Gastroesophageal sphincter (tissue), 4 donors: ENCODE data around the gene ABCC11. TPM values are rescaled to one million over a fixed set of nuclear protein-coding genes. Genes with fewer than 3 reads are reported as not detected.

ENCODE experiments used
- ATAC-seq: fragments of 150-250 bp; one replicate; pipeline ENCODE4 v1.9.1; 2016; ENCODE audit warnings: mild to moderate bottlenecking, moderate library complexity
- H3K27ac ChIP-seq, 4 donors: fragments of 200-600 bp; sonication (generic) in 3 of 4; 1 replicate in 3 of 4; 2 replicates in 1 of 4; pipeline ENCODE4 v1.5.1; 2016 to 2019
- H3K27me3 ChIP-seq: fragments of 200-600 bp; sonication (generic); one replicate; pipeline ENCODE4 v1.5.1; 2019
- H3K36me3 ChIP-seq, 2 donors: fragments of 200-600 bp; sonication (generic); one replicate each; pipeline ENCODE4 v1.5.1; 2019; ENCODE audit warnings: control low read depth in 1 of 2
- H3K4me1 ChIP-seq, 3 donors: fragments of 200-600 bp; sonication (generic); 1 replicate in 2 of 3; 2 replicates in 1 of 3; pipeline ENCODE4 v1.5.1; 2016 to 2019; ENCODE audit warnings: control low read depth in 2 of 3
- H3K4me3 ChIP-seq, 2 donors: fragments of 200-600 bp; sonication (generic); one replicate each; pipeline ENCODE4 v1.5.1; 2019; ENCODE audit warnings: mild to moderate bottlenecking in 1 of 2, moderate library complexity in 1 of 2
- H3K9me3 ChIP-seq, 3 donors: fragments of 200-600 bp; sonication (generic); one replicate each; pipeline ENCODE4 v1.5.1; 2017 to 2019; ENCODE audit warnings: control low read depth in 2 of 3
- CTCF ChIP-seq, 4 experiments: fragments of 200-600 bp in 2 of 4; fragments of 450-650 bp in 2 of 4; sonication (generic) in 1 of 4; IDR thresholded peaks; one replicate each; pipeline ENCODE4 v1.5.1; 2017 to 2019; ENCODE audit warnings: antibody characterized with exemption in 4 of 4, mild to moderate bottlenecking in 2 of 4, moderate library complexity in 2 of 4
- EP300 ChIP-seq: sonication (generic); formaldehyde crosslinking; IDR thresholded peaks from one replicate; pipeline ENCODE4 v1.6.1; 2017; ENCODE audit warnings: antibody characterized with exemption, mild to moderate bottlenecking
- POLR2A ChIP-seq, 2 donors: fragments of 450-650 bp; IDR thresholded peaks; one replicate each; pipeline ENCODE4 v1.6.1; 2017; ENCODE audit warnings: antibody characterized with exemption in 2 of 2, mild to moderate bottlenecking in 2 of 2, moderate library complexity in 1 of 2
- POLR2AphosphoS5 ChIP-seq: sonication (generic); formaldehyde crosslinking; IDR thresholded peaks from one replicate; pipeline ENCODE4 v1.6.1; 2017; ENCODE audit warnings: antibody characterized with exemption
- WGBS, 2 donors: methylation state at CpG; one replicate each; pipeline ENCODE4 v1.1.5; 2018; ENCODE audit warnings: low coverage in 1 of 2; 5-methylcytosine and 5-hydroxymethylcytosine counted together
- total RNA-seq, 4 donors: library from RNA; depleted of rRNA; stranded (reverse); fragments of >200 nt; gene quantifications; one replicate each; pipeline ENCODE4 v1.1.0, GENCODE V29; 2016

ABCC11 gene
- total RNA-seq, 4 donors from 2014 or later: not detected

GRCh38 chr16:48139517-48139916, 107.8 kb downstream of the ABCC11 start:
- TF ChIP-seq POLR2A (IDR thresholded peaks at IDR 0.05): no peak
- H3K4me1 ChIP-seq: no peaks in the 10 kb centered on the region
- ATAC-seq: no peak
- H3K36me3 ChIP-seq: no peaks in the 10 kb centered on the region
- H3K4me3 ChIP-seq: no peak overlapping the region
- no peaks in the 10 kb centered on the region for H3K9me3 ChIP-seq
- 76 to 95% methylated on average over 3 of the region's 3 CpGs for WGBS, 2 donors
- peaks cover 13% of the 10 kb centered on the region for H3K27me3 ChIP-seq
- no peak overlapping the region for H3K27ac ChIP-seq

GRCh38 chr16:48138543-48138942, 108.8 kb downstream of the ABCC11 start:
- no peaks in the 10 kb centered on the region for H3K4me1 ChIP-seq
- 86 to 100% methylated on average over 1 of the region's 2 CpGs for WGBS, 2 donors
- H3K27ac ChIP-seq: no peak overlapping the region
- no peaks in the 10 kb centered on the region for H3K9me3 ChIP-seq
- TF ChIP-seq POLR2AphosphoS5: no peak
- no peak for TF ChIP-seq POLR2A (IDR thresholded peaks at IDR 0.05)
- no peak for TF ChIP-seq CTCF (IDR thresholded peaks at IDR 0.05)
- no peak for TF ChIP-seq EP300
- no peak for ATAC-seq
- H3K27me3 ChIP-seq: peaks cover 13% of the 10 kb centered on the region
- no peaks in the 10 kb centered on the region for H3K36me3 ChIP-seq
- H3K4me3 ChIP-seq: no peak overlapping the region

GRCh38 chr16:48137822-48138221, 109.5 kb downstream of the ABCC11 start:
- Histone ChIP-seq H3K9me3 (no peaks in the 10 kb centered on the region), H3K36me3 (no peaks in the 10 kb centered on the region), H3K27ac (no peak overlapping the region), H3K27me3 (peaks cover 13% of the 10 kb centered on the region), H3K4me3 (no peak overlapping the region), H3K4me1 (no peaks in the 10 kb centered on the region)
- TF ChIP-seq CTCF (IDR thresholded peaks at IDR 0.05) (no peak), POLR2AphosphoS5 (no peak), EP300 (no peak), POLR2A (IDR thresholded peaks at IDR 0.05) (no peak)
- WGBS, 2 donors: 77 to 92% methylated on average over 3 of the region's 3 CpGs
- ATAC-seq: no peak

GRCh38 chr16:48136547-48137360, 110.6 kb downstream of the ABCC11 start:
- Histone ChIP-seq H3K9me3 (no peaks in the 10 kb centered on the region), H3K27me3 (peaks cover 10% of the 10 kb centered on the region), H3K36me3 (no peaks in the 10 kb centered on the region), H3K27ac (no peak overlapping the region), H3K4me3 (no peak overlapping the region), H3K4me1 (no peaks in the 10 kb centered on the region)
- 53 to 66% methylated on average over 4 to 8 of the region's 9 CpGs for WGBS, 2 donors
- no peak for ATAC-seq
- TF ChIP-seq CTCF (IDR thresholded peaks at IDR 0.05): no peak
- TF ChIP-seq EP300: no peak
- TF ChIP-seq POLR2AphosphoS5: no peak
- no peak for TF ChIP-seq POLR2A (IDR thresholded peaks at IDR 0.05)

- H3K36me3 ChIP-seq: no peaks in the 10 kb centered on the region
- H3K4me3 ChIP-seq: no peak overlapping the region
- H3K27me3 ChIP-seq: no peaks in the 10 kb centered on the region
- H3K9me3 ChIP-seq: no peaks in the 10 kb centered on the region
- H3K4me1 ChIP-seq: no peaks in the 10 kb centered on the region
- 79 to 93% methylated on average over 11 to 16 of the region's 18 CpGs for WGBS, 2 donors
- ATAC-seq: no peak
- no peak for TF ChIP-seq POLR2AphosphoS5
- H3K27ac ChIP-seq: no peak overlapping the region
Observed at GRCh38 chr16:48133455-48134211, 113.7 kb downstream of the ABCC11 start.

- 67% methylated on average over 2 of the region's 3 CpGs; no CpG with 5 or more reads in 1 of the 2 donors for WGBS, 2 donors
- TF ChIP-seq EP300 (no peak), CTCF (IDR thresholded peaks at IDR 0.05) (no peak), POLR2A (IDR thresholded peaks at IDR 0.05) (no peak), POLR2AphosphoS5 (no peak)
- Histone ChIP-seq H3K27ac (no peak overlapping the region), H3K27me3 (no peaks in the 10 kb centered on the region), H3K4me3 (no peak overlapping the region), H3K36me3 (no peaks in the 10 kb centered on the region), H3K9me3 (no peaks in the 10 kb centered on the region), H3K4me1 (no peaks in the 10 kb centered on the region)
- ATAC-seq: no peak
Observed at GRCh38 chr16:48132696-48133095, 114.6 kb downstream of the ABCC11 start.
